ENCODE measurements around the gene TSPEAR.

GRCh38 chr21:44459712-44460440 is 251.5 kb downstream of the TSPEAR start:
- TF ChIP-seq POLR2AphosphoS5 (IDR thresholded peaks at IDR 0.05; ENCODE audit: low read depth, low read length) (no peak), CTCF (IDR thresholded peaks at IDR 0.05) (no peak), TCF7L2 (IDR thresholded peaks at IDR 0.05; ENCODE audit: low read depth, low read length) (no peak), REST (IDR thresholded peaks at IDR 0.05; ENCODE audit: insufficient read depth in 1 of 2, low read depth in 2 of 2, low read length in 1 of 2) (no peak), SIN3A (IDR thresholded peaks at IDR 0.05; ENCODE audit: borderline replicate concordance, insufficient read depth, low read depth, low read length) (no peak)
